HT-29 (cell line): ENCODE data around the gene GGT6. TPM values are rescaled to one million over a fixed set of nuclear protein-coding genes. Genes with fewer than 3 reads are reported as not detected.

Experiments
- DNase-seq: peaks from one replicate; pipeline ENCODE4 v3.0.0-alpha.2; 2015; ENCODE audit warnings: low spot score
- total RNA-seq: library from RNA; depleted of rRNA; stranded (reverse); fragments of >200 nt; shearing (Covaris generic); gene quantifications from 2 replicates; pipeline ENCODE4 v1.2.3, GENCODE V29; 2014

GGT6 gene
- total RNA-seq, 1 experiment from 2014 or later: 7.0 TPM

GRCh38 chr17:4576161-4576558 is 15.8 kb upstream of the GGT6 start:
- DNase-seq: no peak

GRCh38 chr17:4574448-4575045 is 14.2 kb upstream of the GGT6 start:
- DNase-seq: no peak

GRCh38 chr17:4573669-4574068 is 13.3 kb upstream of the GGT6 start:
- no peak for DNase-seq

GRCh38 chr17:4573115-4573514 is 12.7 kb upstream of the GGT6 start:
- no peak for DNase-seq

- DNase-seq: no peak
Measured at GRCh38 chr17:4572131-4572530, 11.8 kb upstream of the GGT6 start.

- DNase-seq: no peak
Measured at GRCh38 chr17:4569591-4569990, 9.2 kb upstream of the GGT6 start.

GRCh38 chr17:4566785-4567184 is 6.4 kb upstream of the GGT6 start:
- peak; percentile 71 for DNase-seq

GRCh38 chr17:4565209-4566141 is 5.1 kb upstream of the GGT6 start:
- DNase-seq: peak; percentile 74

- DNase-seq: no peak
Measured at GRCh38 chr17:4562015-4562969, 1.9 kb upstream of the GGT6 start.

- DNase-seq: no peak
Measured at GRCh38 chr17:4560837-4561256, 470 bp upstream of the GGT6 start.

- no peak for DNase-seq
Measured at GRCh38 chr17:4559966-4560365, 411 bp downstream of the GGT6 start.

GRCh38 chr17:4559139-4559791 is 1.1 kb downstream of the GGT6 start:
- DNase-seq: no peak

GRCh38 chr17:4558347-4558971 is 1.9 kb downstream of the GGT6 start:
- no peak for DNase-seq

- no peak for DNase-seq
Measured at GRCh38 chr17:4557626-4558346, 2.6 kb downstream of the GGT6 start.

GRCh38 chr17:4556996-4557395 is 3.4 kb downstream of the GGT6 start:
- DNase-seq: no peak

- DNase-seq: no peak
Measured at GRCh38 chr17:4555873-4556759, 4.3 kb downstream of the GGT6 start.

- peak; percentile 94 for DNase-seq
Measured at GRCh38 chr17:4554997-4555799, 5.2 kb downstream of the GGT6 start, which contains the start of gene MYBBP1A. Gene MYBBP1A, minus strand, starts transcription at chr17:4555384. Its CDS starts 60 bp downstream, at chr17:4555324.

- no peak for DNase-seq
Measured at GRCh38 chr17:4554441-4554996, 5.9 kb downstream of the GGT6 start.
